KMS-11 (cell line): ENCODE results near the gene KLRF1.

Experiments used
- H2AFZ ChIP-seq: fragments of 200-600 bp; sonication (generic); 2 replicates; pipeline ENCODE4 v1.6.1; 2016; ENCODE audit warnings: antibody characterized with exemption, mixed run types, low read depth
- H3K27ac ChIP-seq: fragments of 200-600 bp; sonication (generic); 2 replicates; pipeline ENCODE4 v1.6.1; 2016; ENCODE audit warnings: mild to moderate bottlenecking, mixed run types
- H3K27me3 ChIP-seq: fragments of 200-600 bp; sonication (generic); 2 replicates; pipeline ENCODE4 v1.6.1; 2017; ENCODE audit warnings: mild to moderate bottlenecking, low read depth, mixed run types, moderate library complexity; ENCODE audit not compliant: insufficient read depth
- H3K36me3 ChIP-seq: fragments of 200-600 bp; sonication (generic); 2 replicates; pipeline ENCODE4 v1.6.1; 2017; ENCODE audit warnings: mild to moderate bottlenecking, mixed run types; ENCODE audit not compliant: insufficient read depth
- H3K4me1 ChIP-seq: fragments of 200-600 bp; sonication (generic); 2 replicates; pipeline ENCODE4 v1.6.1; 2016; ENCODE audit warnings: mild to moderate bottlenecking, low read depth, mixed run types; ENCODE audit not compliant: poor library complexity, severe bottlenecking
- H3K4me2 ChIP-seq: fragments of 200-600 bp; sonication (generic); 2 replicates; pipeline ENCODE4 v1.7.0; 2016; ENCODE audit warnings: mild to moderate bottlenecking, mixed run types
- H3K4me3 ChIP-seq: fragments of 200-600 bp; sonication (generic); IDR thresholded peaks from 2 replicates; pipeline ENCODE4 v1.6.1; 2017; ENCODE audit warnings: low read depth, low read length, mixed read lengths; ENCODE audit not compliant: insufficient read depth
- H3K79me2 ChIP-seq: fragments of 200-600 bp; sonication (generic); 2 replicates; pipeline ENCODE4 v1.6.1; 2016; ENCODE audit warnings: low read depth, mixed run types; ENCODE audit not compliant: insufficient read depth
- H3K9ac ChIP-seq: fragments of 200-600 bp; sonication (generic); 2 replicates; pipeline ENCODE4 v1.6.1; 2016; ENCODE audit warnings: mild to moderate bottlenecking, mixed run types
- H4K20me1 ChIP-seq: fragments of 200-600 bp; sonication (generic); 2 replicates; pipeline ENCODE4 v1.6.1; 2016; ENCODE audit warnings: mild to moderate bottlenecking, mixed run types; ENCODE audit not compliant: insufficient read depth
- CTCF ChIP-seq: fragments of 200-600 bp; sonication (generic); conservative IDR thresholded peaks from 2 replicates; pipeline ENCODE4 v1.6.1; 2017; ENCODE audit warnings: low read depth, mild to moderate bottlenecking, antibody characterized with exemption, low read length, moderate library complexity, mixed read lengths

KLRF1 gene

GRCh38 chr12:9851050-9851449 lies 23.8 kb downstream of the KLRF1 start:
- H3K79me2 ChIP-seq: no peaks in the 10 kb centered on the region
- H2AFZ ChIP-seq: no peak overlapping the region
- H3K4me1 ChIP-seq: no peaks in the 10 kb centered on the region
- H3K4me3 ChIP-seq: no peak overlapping the region
- H3K9ac ChIP-seq: no peak overlapping the region
- no peak overlapping the region for H3K27ac ChIP-seq
- no peak overlapping the region for H3K4me2 ChIP-seq
- no peak for TF ChIP-seq CTCF
- H3K27me3 ChIP-seq: no peaks in the 10 kb centered on the region
- H3K36me3 ChIP-seq: no peaks in the 10 kb centered on the region
- no peaks in the 10 kb centered on the region for H4K20me1 ChIP-seq

- Histone ChIP-seq H3K4me3 (no peak overlapping the region), H3K27me3 (no peaks in the 10 kb centered on the region), H3K4me2 (no peak overlapping the region), H4K20me1 (no peaks in the 10 kb centered on the region), H3K79me2 (no peaks in the 10 kb centered on the region), H3K4me1 (no peaks in the 10 kb centered on the region), H3K27ac (no peak overlapping the region), H3K9ac (no peak overlapping the region), H3K36me3 (no peaks in the 10 kb centered on the region), H2AFZ (no peak overlapping the region)
- no peak for TF ChIP-seq CTCF
Measured at GRCh38 chr12:9851927-9852326, 24.6 kb downstream of the KLRF1 start.

GRCh38 chr12:9856151-9856550 lies 28.9 kb downstream of the KLRF1 start:
- no peak overlapping the region for H3K4me3 ChIP-seq
- H2AFZ ChIP-seq: no peak overlapping the region
- no peaks in the 10 kb centered on the region for H3K36me3 ChIP-seq
- no peak for TF ChIP-seq CTCF
- H3K27me3 ChIP-seq: no peaks in the 10 kb centered on the region
- H3K27ac ChIP-seq: no peak overlapping the region
- no peak overlapping the region for H3K9ac ChIP-seq
- no peaks in the 10 kb centered on the region for H3K4me1 ChIP-seq
- H4K20me1 ChIP-seq: no peaks in the 10 kb centered on the region
- H3K4me2 ChIP-seq: no peak overlapping the region
- no peaks in the 10 kb centered on the region for H3K79me2 ChIP-seq

GRCh38 chr12:9856894-9857293 lies 29.6 kb downstream of the KLRF1 start:
- H3K79me2 ChIP-seq: no peaks in the 10 kb centered on the region
- 0 out of 2 replicates have a peak overlapping the region, but pooled peaks have one; percentile 6 for H2AFZ ChIP-seq
- no peaks in the 10 kb centered on the region for H3K27me3 ChIP-seq
- H3K4me2 ChIP-seq: no peak overlapping the region
- H4K20me1 ChIP-seq: no peaks in the 10 kb centered on the region
- no peak overlapping the region for H3K4me3 ChIP-seq
- no peak overlapping the region for H3K27ac ChIP-seq
- H3K4me1 ChIP-seq: no peaks in the 10 kb centered on the region
- no peak for TF ChIP-seq CTCF
- H3K9ac ChIP-seq: no peak overlapping the region
- H3K36me3 ChIP-seq: no peaks in the 10 kb centered on the region
